GM12875 (cell line): Measurements from ENCODE around the gene ADAM17.

ENCODE experiments used
- H3K4me3 ChIP-seq: one replicate; pipeline ENCODE4 v1.5.1; 2011; ENCODE audit warnings: low read depth, low read length, control low read depth
- TF ChIP-seq, protein P1 (sequence below): IDR thresholded peaks from 2 replicates; pipeline ENCODE4 v1.5.1; 2011; ENCODE audit warnings: low read depth, mild to moderate bottlenecking, control low read depth, inconsistent platforms, low read length, moderate library complexity, borderline replicate concordance; ENCODE audit not compliant: insufficient read depth

ADAM17 gene

DNA sequence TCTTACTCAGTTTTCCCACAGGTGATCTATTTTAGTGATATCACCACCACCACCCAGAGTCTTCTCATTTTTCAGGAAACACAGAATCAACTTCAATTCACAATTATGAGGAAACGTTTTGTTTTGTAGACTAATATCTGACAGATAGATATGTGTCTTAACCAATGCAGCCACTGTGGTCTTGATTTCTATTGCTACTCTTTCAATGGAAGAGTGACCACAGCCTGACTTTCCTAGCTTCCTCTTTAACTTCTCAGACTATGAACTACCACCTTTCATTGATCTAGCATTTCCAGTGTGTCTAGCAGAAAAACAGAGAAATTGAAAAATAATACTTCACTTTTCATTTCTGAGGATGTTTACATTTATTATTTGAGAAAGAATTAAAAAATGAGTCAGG is 20.5 kb downstream of the ADAM17 start:
- TF ChIP-seq, protein P1, sequence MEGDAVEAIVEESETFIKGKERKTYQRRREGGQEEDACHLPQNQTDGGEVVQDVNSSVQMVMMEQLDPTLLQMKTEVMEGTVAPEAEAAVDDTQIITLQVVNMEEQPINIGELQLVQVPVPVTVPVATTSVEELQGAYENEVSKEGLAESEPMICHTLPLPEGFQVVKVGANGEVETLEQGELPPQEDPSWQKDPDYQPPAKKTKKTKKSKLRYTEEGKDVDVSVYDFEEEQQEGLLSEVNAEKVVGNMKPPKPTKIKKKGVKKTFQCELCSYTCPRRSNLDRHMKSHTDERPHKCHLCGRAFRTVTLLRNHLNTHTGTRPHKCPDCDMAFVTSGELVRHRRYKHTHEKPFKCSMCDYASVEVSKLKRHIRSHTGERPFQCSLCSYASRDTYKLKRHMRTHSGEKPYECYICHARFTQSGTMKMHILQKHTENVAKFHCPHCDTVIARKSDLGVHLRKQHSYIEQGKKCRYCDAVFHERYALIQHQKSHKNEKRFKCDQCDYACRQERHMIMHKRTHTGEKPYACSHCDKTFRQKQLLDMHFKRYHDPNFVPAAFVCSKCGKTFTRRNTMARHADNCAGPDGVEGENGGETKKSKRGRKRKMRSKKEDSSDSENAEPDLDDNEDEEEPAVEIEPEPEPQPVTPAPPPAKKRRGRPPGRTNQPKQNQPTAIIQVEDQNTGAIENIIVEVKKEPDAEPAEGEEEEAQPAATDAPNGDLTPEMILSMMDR = no peak
- no peak overlapping the region for H3K4me3 ChIP-seq

DNA sequence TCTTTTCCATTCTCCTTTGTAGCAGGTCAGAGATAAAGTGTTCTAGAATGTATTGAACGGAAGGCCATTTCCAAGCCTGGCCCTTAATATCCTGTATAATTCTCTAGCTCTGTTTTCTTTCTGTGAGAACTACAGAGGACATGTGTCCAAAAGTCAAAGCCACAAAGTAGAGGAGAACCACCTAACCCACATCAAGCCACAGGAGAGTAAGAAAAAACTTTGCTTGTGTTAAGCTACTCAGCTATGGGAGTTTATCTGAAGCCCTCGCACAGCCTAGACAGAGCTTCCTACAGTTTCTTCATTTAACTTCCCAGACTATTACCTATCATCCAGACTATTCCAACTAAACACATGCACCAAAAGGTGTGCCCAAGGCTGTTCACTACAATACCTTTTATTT is 22.0 kb downstream of the ADAM17 start:
- H3K4me3 ChIP-seq = no peak overlapping the region
- TF ChIP-seq, protein P1 = no peak

DNA sequence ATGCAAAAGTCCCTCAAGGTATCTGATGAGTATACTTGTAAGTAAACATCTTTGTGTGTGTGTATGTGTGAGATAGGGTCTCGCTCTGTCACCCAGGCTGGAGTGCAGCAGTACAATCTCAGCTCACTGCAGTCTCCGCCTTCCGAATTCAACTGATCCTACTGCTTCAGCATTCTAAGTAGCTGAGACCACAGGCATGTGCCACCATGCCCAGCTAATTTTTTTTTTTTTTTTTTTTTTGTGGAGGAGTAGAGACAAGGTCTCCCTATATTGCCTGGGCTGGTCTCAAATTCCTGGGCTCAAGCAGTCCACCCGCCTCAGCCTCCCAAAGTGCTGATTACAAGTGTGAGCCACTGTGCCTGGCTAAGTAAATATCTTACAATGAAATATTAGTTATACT is 23.2 kb downstream of the ADAM17 start:
- H3K4me3 ChIP-seq = no peak overlapping the region
- TF ChIP-seq, protein P1 = no peak

DNA sequence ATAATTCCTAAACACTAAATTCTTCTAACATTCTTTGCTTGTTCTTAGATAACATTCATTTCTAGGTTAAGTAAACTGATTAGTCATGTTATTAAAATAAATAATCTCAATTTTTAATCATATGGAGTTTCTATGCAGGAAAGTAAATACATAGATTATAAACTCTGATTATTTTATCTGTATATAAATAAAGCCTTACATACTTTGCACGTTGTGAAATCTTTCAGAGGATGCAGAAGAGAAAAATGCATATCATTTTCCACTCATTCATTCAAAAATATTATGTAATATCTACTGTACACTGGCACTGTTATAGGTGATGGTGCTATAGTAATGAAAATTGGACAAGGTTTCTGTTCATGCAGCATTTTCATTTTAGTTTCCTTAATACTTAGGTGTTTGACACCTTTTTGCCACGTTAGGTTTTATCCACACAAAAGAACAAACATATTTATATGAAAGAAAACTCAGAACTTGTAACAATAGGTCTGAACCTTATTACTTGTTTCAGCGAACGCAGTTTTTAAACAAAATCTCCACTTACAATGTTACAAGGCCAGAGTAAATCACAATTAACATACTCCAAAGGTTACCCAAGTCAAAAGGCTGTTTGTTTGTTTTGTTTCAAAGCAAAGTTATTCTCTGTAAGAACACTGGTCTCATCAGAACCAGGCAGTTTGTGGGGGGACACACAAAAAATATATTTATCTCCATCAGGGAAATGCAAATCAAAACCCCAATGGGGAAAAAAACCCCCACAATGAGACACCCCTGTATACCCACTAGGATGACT is 27.4 kb downstream of the ADAM17 start:
- H3K4me3 ChIP-seq = no peak overlapping the region
- TF ChIP-seq, protein P1 = no peak

DNA sequence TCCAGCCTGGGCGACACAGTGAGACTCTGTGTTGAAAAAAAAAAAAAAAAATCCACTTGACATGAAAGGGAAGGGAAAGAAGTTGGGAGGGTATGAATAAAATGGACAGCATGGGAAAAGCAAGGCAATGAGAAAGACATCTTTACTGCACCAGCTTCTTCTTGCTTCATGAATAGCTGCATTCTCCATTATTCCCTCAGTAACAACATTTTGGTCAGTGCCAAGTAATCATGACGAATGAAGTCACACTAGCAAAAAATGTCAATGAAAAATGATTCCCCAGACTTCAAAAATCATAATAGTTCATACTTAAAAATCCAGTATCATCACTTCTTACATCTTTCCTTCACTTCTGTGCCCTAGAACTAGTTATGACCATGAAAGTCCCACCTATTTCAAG is 30.4 kb downstream of the ADAM17 start:
- TF ChIP-seq, protein P1 = no peak
- no peak overlapping the region for H3K4me3 ChIP-seq

DNA sequence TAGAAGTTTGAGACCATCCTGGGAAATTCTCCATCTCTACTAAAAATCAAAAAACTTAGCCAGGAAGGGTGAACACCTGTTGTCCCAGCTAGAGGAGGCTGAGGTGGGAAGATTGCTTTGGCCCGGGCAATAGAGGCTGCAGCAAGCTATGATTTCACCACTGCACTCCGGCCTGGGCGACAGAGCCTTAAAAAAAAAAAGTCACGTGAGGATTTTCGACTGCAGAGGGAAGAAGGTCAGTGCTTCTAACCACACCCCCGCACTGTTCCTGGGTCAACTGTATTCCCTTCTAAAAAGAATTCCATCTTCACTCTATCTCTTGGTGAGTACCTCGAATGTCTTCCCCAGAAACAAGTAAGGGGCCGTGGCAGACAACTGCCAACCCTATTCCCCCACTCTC is 31.3 kb downstream of the ADAM17 start:
- H3K4me3 ChIP-seq = no peak overlapping the region
- TF ChIP-seq, protein P1 = no peak

DNA sequence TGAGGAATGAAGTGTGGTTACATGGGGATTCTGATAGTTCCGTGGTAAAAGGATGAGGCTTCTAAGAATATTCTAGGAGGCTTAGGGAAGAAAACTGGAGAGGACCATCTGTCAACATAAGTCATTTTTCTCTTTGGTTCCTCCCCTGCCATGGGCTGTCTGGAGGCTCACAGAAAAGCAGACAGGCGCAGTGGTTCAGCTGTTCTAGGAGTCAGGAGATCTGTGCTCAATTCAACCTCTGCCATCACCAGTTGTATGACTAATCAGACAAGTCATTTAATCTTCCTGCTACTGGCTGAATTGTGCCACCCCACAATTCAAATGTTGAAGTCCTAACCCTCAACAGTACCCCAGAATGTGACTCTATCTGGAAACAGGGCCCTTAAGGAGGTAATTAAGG is 36.4 kb downstream of the ADAM17 start:
- no peak overlapping the region for H3K4me3 ChIP-seq
- TF ChIP-seq, protein P1 = no peak
